Lower leg skin (tissue), 3 donors: ENCODE results near the gene S100A8.

Experiments
- POLR2A ChIP-seq, 2 donors: fragments of 450-650 bp; IDR thresholded peaks; one replicate each; pipeline ENCODE4 v1.6.1; 2016 to 2017; ENCODE audit warnings: antibody characterized with exemption in 2 of 2, mild to moderate bottlenecking in 1 of 2, moderate library complexity in 1 of 2
- TF ChIP-seq, protein P1 (sequence below), 3 donors: fragments of 450-650 bp; IDR thresholded peaks; one replicate each; pipeline ENCODE4 v1.5.1; 2016; ENCODE audit warnings: antibody characterized with exemption in 3 of 3, mild to moderate bottlenecking in 3 of 3, moderate library complexity in 2 of 3

DNA sequence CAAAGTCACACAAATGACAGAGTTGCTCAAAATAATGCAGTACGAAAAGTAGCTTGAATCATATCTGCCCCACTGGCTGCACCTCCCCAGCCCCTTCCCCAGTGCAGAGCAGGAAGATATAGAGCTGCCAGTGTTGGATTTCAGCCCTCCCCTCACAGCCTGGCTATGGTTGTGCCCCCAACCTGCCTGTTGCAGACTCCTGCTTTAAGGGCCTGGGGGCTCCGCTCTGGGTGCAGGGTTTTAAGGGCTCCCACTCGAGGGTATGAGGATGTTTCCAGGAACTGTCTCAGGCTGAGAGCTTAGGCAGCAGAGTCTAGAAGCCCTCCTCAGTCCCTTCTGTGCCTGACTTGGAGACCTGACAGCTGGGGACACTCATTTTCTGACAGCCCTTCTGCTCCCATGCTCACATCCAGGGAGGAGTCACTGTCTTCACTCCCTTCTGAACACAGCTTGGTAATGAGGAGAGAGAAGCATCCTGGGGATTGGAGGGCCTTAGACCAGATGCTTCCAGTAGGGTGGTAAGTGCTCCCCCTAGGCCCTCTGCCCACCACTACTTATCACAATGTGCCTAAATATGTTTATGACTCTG lies 28.6 kb downstream of the S100A8 start:
- TF ChIP-seq, protein P1, sequence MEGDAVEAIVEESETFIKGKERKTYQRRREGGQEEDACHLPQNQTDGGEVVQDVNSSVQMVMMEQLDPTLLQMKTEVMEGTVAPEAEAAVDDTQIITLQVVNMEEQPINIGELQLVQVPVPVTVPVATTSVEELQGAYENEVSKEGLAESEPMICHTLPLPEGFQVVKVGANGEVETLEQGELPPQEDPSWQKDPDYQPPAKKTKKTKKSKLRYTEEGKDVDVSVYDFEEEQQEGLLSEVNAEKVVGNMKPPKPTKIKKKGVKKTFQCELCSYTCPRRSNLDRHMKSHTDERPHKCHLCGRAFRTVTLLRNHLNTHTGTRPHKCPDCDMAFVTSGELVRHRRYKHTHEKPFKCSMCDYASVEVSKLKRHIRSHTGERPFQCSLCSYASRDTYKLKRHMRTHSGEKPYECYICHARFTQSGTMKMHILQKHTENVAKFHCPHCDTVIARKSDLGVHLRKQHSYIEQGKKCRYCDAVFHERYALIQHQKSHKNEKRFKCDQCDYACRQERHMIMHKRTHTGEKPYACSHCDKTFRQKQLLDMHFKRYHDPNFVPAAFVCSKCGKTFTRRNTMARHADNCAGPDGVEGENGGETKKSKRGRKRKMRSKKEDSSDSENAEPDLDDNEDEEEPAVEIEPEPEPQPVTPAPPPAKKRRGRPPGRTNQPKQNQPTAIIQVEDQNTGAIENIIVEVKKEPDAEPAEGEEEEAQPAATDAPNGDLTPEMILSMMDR (IDR thresholded peaks at IDR 0.05), result no peak
- no peak for TF ChIP-seq POLR2A (IDR thresholded peaks at IDR 0.05)
